Uterus (tissue), 2 donors: ENCODE data around the gene CELSR3.

Source experiments
- POLR2A ChIP-seq, 2 donors: fragments of 450-650 bp; IDR thresholded peaks; one replicate each; pipeline ENCODE4 v1.6.1; 2016; ENCODE audit warnings: antibody characterized with exemption in 2 of 2, mild to moderate bottlenecking in 1 of 2, moderate library complexity in 1 of 2
- TF ChIP-seq, protein P1 (sequence below), 4 experiments: fragments of 200-600 bp in 2 of 4; fragments of 450-650 bp in 2 of 4; sonication (generic) in 2 of 4; IDR thresholded peaks; one replicate each; pipeline ENCODE4 v1.5.1; 2016 to 2019; ENCODE audit warnings: antibody characterized with exemption in 4 of 4, mild to moderate bottlenecking in 2 of 4, moderate library complexity in 1 of 4

DNA sequence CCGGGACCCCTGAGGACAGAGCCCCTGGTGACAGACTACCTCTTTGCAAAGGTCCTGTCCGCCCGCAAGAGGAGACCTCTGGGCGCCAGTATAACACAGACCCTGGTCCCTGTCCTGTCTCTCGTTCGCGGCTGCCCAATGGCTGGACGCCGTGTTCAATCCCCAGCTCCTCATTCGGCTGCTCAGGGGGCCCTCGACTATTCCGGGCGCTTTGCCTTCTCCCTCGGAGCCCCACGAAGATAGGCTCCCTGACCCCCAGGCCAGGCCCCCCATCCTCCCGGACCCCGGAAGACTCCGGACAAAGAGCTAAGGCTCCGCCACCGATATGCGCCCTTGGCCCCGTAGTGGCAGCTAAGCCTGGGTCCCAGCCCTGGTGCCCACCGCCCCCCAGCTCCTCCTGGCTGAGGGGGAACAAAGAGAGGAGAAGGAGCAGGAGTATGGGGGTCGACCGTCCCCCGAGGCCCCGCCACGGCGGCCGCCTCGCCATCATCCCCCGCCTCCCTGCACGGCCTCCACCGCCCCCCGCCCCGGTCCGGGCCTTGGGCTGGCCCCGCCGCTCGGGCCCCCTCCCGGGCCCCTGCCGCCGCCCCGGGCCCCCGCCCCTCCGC, 437 bp downstream of the CELSR3 start:
- TF ChIP-seq, protein P1, sequence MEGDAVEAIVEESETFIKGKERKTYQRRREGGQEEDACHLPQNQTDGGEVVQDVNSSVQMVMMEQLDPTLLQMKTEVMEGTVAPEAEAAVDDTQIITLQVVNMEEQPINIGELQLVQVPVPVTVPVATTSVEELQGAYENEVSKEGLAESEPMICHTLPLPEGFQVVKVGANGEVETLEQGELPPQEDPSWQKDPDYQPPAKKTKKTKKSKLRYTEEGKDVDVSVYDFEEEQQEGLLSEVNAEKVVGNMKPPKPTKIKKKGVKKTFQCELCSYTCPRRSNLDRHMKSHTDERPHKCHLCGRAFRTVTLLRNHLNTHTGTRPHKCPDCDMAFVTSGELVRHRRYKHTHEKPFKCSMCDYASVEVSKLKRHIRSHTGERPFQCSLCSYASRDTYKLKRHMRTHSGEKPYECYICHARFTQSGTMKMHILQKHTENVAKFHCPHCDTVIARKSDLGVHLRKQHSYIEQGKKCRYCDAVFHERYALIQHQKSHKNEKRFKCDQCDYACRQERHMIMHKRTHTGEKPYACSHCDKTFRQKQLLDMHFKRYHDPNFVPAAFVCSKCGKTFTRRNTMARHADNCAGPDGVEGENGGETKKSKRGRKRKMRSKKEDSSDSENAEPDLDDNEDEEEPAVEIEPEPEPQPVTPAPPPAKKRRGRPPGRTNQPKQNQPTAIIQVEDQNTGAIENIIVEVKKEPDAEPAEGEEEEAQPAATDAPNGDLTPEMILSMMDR (IDR thresholded peaks at IDR 0.05): no peak
- TF ChIP-seq POLR2A (IDR thresholded peaks at IDR 0.05): no peak
